Measurements from ENCODE around the gene C1orf216. TPM values are rescaled to one million over a fixed set of nuclear protein-coding genes. Genes with fewer than 3 reads are reported as not detected.

The C1orf216 gene
- polyA plus RNA-seq, 1 donor from 2014 or later, result 6.7 TPM

DNA sequence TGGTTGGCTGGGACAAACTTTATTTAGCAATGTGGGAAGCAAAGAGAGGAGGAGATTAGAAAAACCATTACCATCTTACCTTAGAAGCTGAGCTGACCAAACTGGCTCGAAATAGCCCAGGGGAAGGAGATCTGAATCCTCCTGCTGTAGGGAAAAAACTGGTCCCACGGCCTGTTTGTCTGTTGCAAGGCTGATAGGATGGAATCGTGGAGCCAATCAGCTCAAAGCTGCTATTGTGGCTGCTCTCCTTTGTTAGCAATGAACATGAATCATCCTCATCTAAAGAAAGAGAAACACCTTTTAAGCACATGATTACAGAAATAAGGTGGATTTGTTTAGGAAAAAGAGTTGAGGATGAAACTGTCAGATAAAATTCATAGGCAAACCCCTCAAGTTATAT is 29.6 kb upstream of the C1orf216 start:
- Histone ChIP-seq H3K4me2 (ENCODE audit: low read length) (no peak overlapping the region), H3K9ac (ENCODE audit: low read length) (no peak overlapping the region), H2AFZ (ENCODE audit: low read depth, low read length) (no peak overlapping the region), H3K36me3 (ENCODE audit: insufficient read depth, low read length) (no peaks in the 10 kb centered on the region), H3K27me3 (ENCODE audit: insufficient read depth, low read depth, low read length) (no peaks in the 10 kb centered on the region), H3K9me2 (ENCODE audit: insufficient read depth, low read length) (no peaks in the 10 kb centered on the region), H3F3A (ENCODE audit: insufficient read depth, low read length, poor library complexity, severe bottlenecking) (no peaks in the 10 kb centered on the region), H3K79me2 (replicated peaks; ENCODE audit: insufficient read depth, low read length) (no peaks in the 10 kb centered on the region), H3K4me3 (ENCODE audit: low read length) (no peak overlapping the region), H4K20me1 (ENCODE audit: insufficient read depth) (no peaks in the 10 kb centered on the region), H3K27ac (ENCODE audit: low read length) (no peak overlapping the region), H3K9me3 (ENCODE audit: low read length) (no peaks in the 10 kb centered on the region)
- no peak for TF ChIP-seq MXI1 (conservative IDR thresholded peaks at IDR 0.05; ENCODE audit: poor library complexity, severe bottlenecking)
- TF ChIP-seq, protein P1, sequence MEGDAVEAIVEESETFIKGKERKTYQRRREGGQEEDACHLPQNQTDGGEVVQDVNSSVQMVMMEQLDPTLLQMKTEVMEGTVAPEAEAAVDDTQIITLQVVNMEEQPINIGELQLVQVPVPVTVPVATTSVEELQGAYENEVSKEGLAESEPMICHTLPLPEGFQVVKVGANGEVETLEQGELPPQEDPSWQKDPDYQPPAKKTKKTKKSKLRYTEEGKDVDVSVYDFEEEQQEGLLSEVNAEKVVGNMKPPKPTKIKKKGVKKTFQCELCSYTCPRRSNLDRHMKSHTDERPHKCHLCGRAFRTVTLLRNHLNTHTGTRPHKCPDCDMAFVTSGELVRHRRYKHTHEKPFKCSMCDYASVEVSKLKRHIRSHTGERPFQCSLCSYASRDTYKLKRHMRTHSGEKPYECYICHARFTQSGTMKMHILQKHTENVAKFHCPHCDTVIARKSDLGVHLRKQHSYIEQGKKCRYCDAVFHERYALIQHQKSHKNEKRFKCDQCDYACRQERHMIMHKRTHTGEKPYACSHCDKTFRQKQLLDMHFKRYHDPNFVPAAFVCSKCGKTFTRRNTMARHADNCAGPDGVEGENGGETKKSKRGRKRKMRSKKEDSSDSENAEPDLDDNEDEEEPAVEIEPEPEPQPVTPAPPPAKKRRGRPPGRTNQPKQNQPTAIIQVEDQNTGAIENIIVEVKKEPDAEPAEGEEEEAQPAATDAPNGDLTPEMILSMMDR (IDR thresholded peaks at IDR 0.05; ENCODE audit: poor library complexity, severe bottlenecking), result no peak
- TF ChIP-seq POLR2AphosphoS5 (IDR thresholded peaks at IDR 0.05), result no peak
- TF ChIP-seq RAD21 (conservative IDR thresholded peaks at IDR 0.05), result no peak
- no peak for TF ChIP-seq TAF1 (IDR thresholded peaks at IDR 0.05; ENCODE audit: low read depth)
- TF ChIP-seq EP300 (conservative IDR thresholded peaks at IDR 0.05; ENCODE audit: poor library complexity, severe bottlenecking), result no peak

DNA sequence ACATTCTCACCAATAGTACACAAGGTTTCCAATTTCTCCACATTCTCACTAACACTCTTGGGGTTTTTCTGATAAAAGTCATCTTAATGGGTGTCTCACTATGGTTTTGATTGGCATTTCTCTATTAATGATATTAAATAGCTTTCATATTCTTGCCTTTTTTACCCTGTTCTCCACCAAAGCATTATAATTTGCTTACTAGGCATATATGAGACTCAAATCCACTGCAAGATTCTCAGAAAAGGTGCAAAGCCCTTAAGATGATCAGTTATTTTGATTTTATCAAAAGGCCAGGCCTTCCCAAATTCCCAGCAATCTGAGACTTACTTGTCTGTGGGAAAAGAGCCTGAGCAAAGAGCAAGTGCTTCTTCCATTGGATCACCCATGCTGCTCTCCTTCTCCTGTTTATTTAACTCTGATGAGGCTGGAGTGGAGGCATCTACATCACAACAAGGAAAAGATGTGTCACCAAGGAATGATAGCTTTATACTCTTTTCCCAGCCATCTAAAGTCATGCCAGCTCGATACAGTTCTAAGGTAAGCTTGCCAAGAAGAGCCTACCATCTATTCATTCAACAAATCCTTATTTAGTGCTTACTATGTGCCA is 26.5 kb upstream of the C1orf216 start:
- Histone ChIP-seq H3K9ac (ENCODE audit: low read length) (no peak overlapping the region), H3K36me3 (ENCODE audit: insufficient read depth, low read length) (no peaks in the 10 kb centered on the region)
- TF ChIP-seq TAF1 (IDR thresholded peaks at IDR 0.05; ENCODE audit: low read depth) (no peak), MXI1 (conservative IDR thresholded peaks at IDR 0.05; ENCODE audit: poor library complexity, severe bottlenecking) (no peak), EZH2 (IDR thresholded peaks at IDR 0.05; ENCODE audit: borderline replicate concordance, insufficient read depth, low read length, poor library complexity, severe bottlenecking) (no peak), RAD21 (conservative IDR thresholded peaks at IDR 0.05) (no peak)
- TF ChIP-seq, protein P2, sequence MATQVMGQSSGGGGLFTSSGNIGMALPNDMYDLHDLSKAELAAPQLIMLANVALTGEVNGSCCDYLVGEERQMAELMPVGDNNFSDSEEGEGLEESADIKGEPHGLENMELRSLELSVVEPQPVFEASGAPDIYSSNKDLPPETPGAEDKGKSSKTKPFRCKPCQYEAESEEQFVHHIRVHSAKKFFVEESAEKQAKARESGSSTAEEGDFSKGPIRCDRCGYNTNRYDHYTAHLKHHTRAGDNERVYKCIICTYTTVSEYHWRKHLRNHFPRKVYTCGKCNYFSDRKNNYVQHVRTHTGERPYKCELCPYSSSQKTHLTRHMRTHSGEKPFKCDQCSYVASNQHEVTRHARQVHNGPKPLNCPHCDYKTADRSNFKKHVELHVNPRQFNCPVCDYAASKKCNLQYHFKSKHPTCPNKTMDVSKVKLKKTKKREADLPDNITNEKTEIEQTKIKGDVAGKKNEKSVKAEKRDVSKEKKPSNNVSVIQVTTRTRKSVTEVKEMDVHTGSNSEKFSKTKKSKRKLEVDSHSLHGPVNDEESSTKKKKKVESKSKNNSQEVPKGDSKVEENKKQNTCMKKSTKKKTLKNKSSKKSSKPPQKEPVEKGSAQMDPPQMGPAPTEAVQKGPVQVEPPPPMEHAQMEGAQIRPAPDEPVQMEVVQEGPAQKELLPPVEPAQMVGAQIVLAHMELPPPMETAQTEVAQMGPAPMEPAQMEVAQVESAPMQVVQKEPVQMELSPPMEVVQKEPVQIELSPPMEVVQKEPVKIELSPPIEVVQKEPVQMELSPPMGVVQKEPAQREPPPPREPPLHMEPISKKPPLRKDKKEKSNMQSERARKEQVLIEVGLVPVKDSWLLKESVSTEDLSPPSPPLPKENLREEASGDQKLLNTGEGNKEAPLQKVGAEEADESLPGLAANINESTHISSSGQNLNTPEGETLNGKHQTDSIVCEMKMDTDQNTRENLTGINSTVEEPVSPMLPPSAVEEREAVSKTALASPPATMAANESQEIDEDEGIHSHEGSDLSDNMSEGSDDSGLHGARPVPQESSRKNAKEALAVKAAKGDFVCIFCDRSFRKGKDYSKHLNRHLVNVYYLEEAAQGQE (IDR thresholded peaks at IDR 0.05; ENCODE audit: borderline replicate concordance), result no peak

DNA sequence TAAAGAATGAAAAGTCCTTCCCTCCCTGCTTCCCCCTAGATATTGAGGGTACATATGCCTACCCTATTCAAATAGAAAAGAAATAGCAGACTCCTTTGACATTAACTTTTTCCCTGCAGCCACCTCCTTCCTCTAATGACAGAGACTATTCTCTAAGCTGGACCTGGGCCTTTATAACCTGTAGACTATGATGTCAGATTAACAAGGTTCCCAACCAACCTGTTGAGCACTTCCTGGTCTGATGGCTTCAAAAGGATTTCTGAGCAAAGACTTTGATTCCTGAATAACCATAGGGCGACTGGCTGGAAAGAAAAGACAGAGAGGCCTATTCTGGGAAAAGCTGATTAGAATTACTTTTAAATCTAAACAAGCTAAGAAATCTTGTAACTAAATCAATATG is 18.4 kb upstream of the C1orf216 start:
- H3F3A ChIP-seq (ENCODE audit: insufficient read depth, low read length, poor library complexity, severe bottlenecking), result no peaks in the 10 kb centered on the region
- H3K79me2 ChIP-seq (replicated peaks; ENCODE audit: insufficient read depth, low read length), result no peaks in the 10 kb centered on the region
- no peaks in the 10 kb centered on the region for H3K27me3 ChIP-seq (ENCODE audit: insufficient read depth, low read depth, low read length)
- H3K4me3 ChIP-seq (ENCODE audit: low read length), result no peak overlapping the region
- H3K36me3 ChIP-seq (ENCODE audit: insufficient read depth, low read length), result no peaks in the 10 kb centered on the region
- no peaks in the 10 kb centered on the region for H3K9me2 ChIP-seq (ENCODE audit: insufficient read depth, low read length)
- no peak overlapping the region for H3K9ac ChIP-seq (ENCODE audit: low read length)
- H3K4me2 ChIP-seq (ENCODE audit: low read length), result no peak overlapping the region
- H3K27ac ChIP-seq (ENCODE audit: low read length), result no peak overlapping the region
- no peaks in the 10 kb centered on the region for H4K20me1 ChIP-seq (ENCODE audit: insufficient read depth)
- no peak for TF ChIP-seq EP300 (conservative IDR thresholded peaks at IDR 0.05; ENCODE audit: poor library complexity, severe bottlenecking)
- no peak for TF ChIP-seq EZH2 (IDR thresholded peaks at IDR 0.05; ENCODE audit: borderline replicate concordance, insufficient read depth, low read length, poor library complexity, severe bottlenecking)
- TF ChIP-seq, protein P1 (IDR thresholded peaks at IDR 0.05; ENCODE audit: poor library complexity, severe bottlenecking), result no peak
- no peak for TF ChIP-seq RAD21 (conservative IDR thresholded peaks at IDR 0.05)
- no peak for TF ChIP-seq SMC3 (conservative IDR thresholded peaks at IDR 0.05; ENCODE audit: poor library complexity)
- TF ChIP-seq TAF1 (IDR thresholded peaks at IDR 0.05; ENCODE audit: low read depth), result no peak
- TF ChIP-seq MXI1 (conservative IDR thresholded peaks at IDR 0.05; ENCODE audit: poor library complexity, severe bottlenecking), result no peak
- TF ChIP-seq, protein P2 (IDR thresholded peaks at IDR 0.05; ENCODE audit: borderline replicate concordance), result no peak
- TF ChIP-seq POLR2AphosphoS5 (IDR thresholded peaks at IDR 0.05), result no peak
- no peaks in the 10 kb centered on the region for H3K9me3 ChIP-seq (ENCODE audit: low read length)
- no peak overlapping the region for H2AFZ ChIP-seq (ENCODE audit: low read depth, low read length)

More for the DNA sequence above, 26.5 kb upstream of the C1orf216 start:
- no peaks in the 10 kb centered on the region for H3K27me3 ChIP-seq (ENCODE audit: insufficient read depth, low read depth, low read length)
- no peaks in the 10 kb centered on the region for H3K79me2 ChIP-seq (replicated peaks; ENCODE audit: insufficient read depth, low read length)
- H3F3A ChIP-seq (ENCODE audit: insufficient read depth, low read length, poor library complexity, severe bottlenecking), result no peaks in the 10 kb centered on the region
- H3K9me2 ChIP-seq (ENCODE audit: insufficient read depth, low read length), result no peaks in the 10 kb centered on the region
- H3K4me3 ChIP-seq (ENCODE audit: low read length), result no peak overlapping the region
- no peaks in the 10 kb centered on the region for H4K20me1 ChIP-seq (ENCODE audit: insufficient read depth)
- H2AFZ ChIP-seq (ENCODE audit: low read depth, low read length), result no peak overlapping the region
- no peak overlapping the region for H3K4me2 ChIP-seq (ENCODE audit: low read length)
- H3K9me3 ChIP-seq (ENCODE audit: low read length), result no peaks in the 10 kb centered on the region
- H3K27ac ChIP-seq (ENCODE audit: low read length), result no peak overlapping the region

Data from neural cell (in vitro differentiated cells).